Activated T-cell treated with anti-CD3 and anti-CD28 coated beads, Interleukin-2, amount 50 U/mL, for 72 hours (primary cell): ENCODE results near the gene COMTD1. TPM values are rescaled to one million over a fixed set of nuclear protein-coding genes. Genes with fewer than 3 reads are reported as not detected.
"Not testable (repeated sequence)": the region's sequence is repeated elsewhere in the genome, so short reads cannot be mapped to it uniquely, and the experiment has no call there.

Experiments used
- ATAC-seq, 2 donors: fragments of 150-1000 bp; cut with Tn5 transposase; replicated peaks in 1 of 2; 2 replicates each; pipeline ENCODE4 v1.10.0; 2021; ENCODE audit warnings: moderate library complexity in 2 of 2, mild to moderate bottlenecking in 1 of 2
- DNase-seq, 2 donors: peaks; one replicate each; pipeline ENCODE4 v3.0.0; 2021 to 2022; ENCODE audit warnings: mixed read lengths in 1 of 2
- H3K27ac Mint-ChIP-seq: one replicate; pipeline ENCODE4 v1.8.0; 2022; ENCODE audit warnings: mild to moderate bottlenecking, moderate library complexity, mixed read lengths
- H3K27me3 Mint-ChIP-seq: one replicate; pipeline ENCODE4 v1.8.0; 2022; ENCODE audit warnings: low read depth, mixed read lengths
- H3K36me3 Mint-ChIP-seq, 2 donors: one replicate each; pipeline ENCODE4 v1.8.0; 2022; ENCODE audit warnings: mixed read lengths in 2 of 2, mild to moderate bottlenecking in 1 of 2; ENCODE audit not compliant: insufficient read depth in 2 of 2
- H3K4me1 Mint-ChIP-seq: one replicate; pipeline ENCODE4 v1.8.0; 2022; ENCODE audit warnings: low read depth, mixed read lengths
- H3K4me3 Mint-ChIP-seq, 2 donors: one replicate each; pipeline ENCODE4 v1.8.0; 2022; ENCODE audit warnings: mild to moderate bottlenecking in 2 of 2, mixed read lengths in 2 of 2, moderate library complexity in 2 of 2
- H3K9me3 Mint-ChIP-seq, 2 donors: one replicate each; pipeline ENCODE4 v1.8.0; 2022; ENCODE audit warnings: mixed read lengths in 2 of 2
- total RNA-seq, 2 donors: library from RNA; stranded (reverse); gene quantifications; one replicate each; pipeline ENCODE4 v1.2.3, GENCODE V29; 2022

COMTD1 gene
- total RNA-seq, 2 donors from 2014 or later: 26.7 to 31.2 TPM

- Mint-ChIP-seq H3K27me3 (no peaks in the 10 kb centered on the region), H3K4me3 (no peak overlapping the region), H3K9me3 (no peaks in the 10 kb centered on the region), H3K27ac (no peak overlapping the region), H3K36me3 (no peaks in the 10 kb centered on the region), H3K4me1 (peaks cover 13% of the 10 kb centered on the region)
- DNase-seq (no peak), ATAC-seq (no peak)
These were observed 43.8 kb downstream of the COMTD1 start for GRCh38 chr10:75191821-75192568.

GRCh38 chr10:75189266-75190096, 46.3 kb downstream of the COMTD1 start:
- no peaks in the 10 kb centered on the region for H3K9me3 Mint-ChIP-seq
- no peaks in the 10 kb centered on the region for H3K27me3 Mint-ChIP-seq
- no peak for ATAC-seq
- no peak overlapping the region for H3K4me3 Mint-ChIP-seq
- peaks cover 25% of the 10 kb centered on the region for H3K4me1 Mint-ChIP-seq
- no peak overlapping the region for H3K27ac Mint-ChIP-seq
- H3K36me3 Mint-ChIP-seq: no peaks in the 10 kb centered on the region
- no peak for DNase-seq

GRCh38 chr10:75188522-75188921, 47.2 kb downstream of the COMTD1 start:
- DNase-seq, H3K9me3 Mint-ChIP-seq, ATAC-seq, H3K36me3 Mint-ChIP-seq, H3K27me3 Mint-ChIP-seq, H3K27ac Mint-ChIP-seq, H3K4me3 Mint-ChIP-seq: not testable (repeated sequence)
- peaks cover 25% of the 10 kb centered on the region for H3K4me1 Mint-ChIP-seq

GRCh38 chr10:75187961-75188426, 47.8 kb downstream of the COMTD1 start:
- ATAC-seq (peak; percentile 87 to 89), DNase-seq (peak; percentile 64 to 65)
- no peaks in the 10 kb centered on the region for H3K36me3 Mint-ChIP-seq
- peak overlapping the region; percentile 63 for H3K27ac Mint-ChIP-seq
- no peaks in the 10 kb centered on the region for H3K27me3 Mint-ChIP-seq
- H3K4me3 Mint-ChIP-seq: no peak overlapping the region
- H3K9me3 Mint-ChIP-seq: no peaks in the 10 kb centered on the region
- H3K4me1 Mint-ChIP-seq: peaks cover 25% of the 10 kb centered on the region

- H3K4me3 Mint-ChIP-seq: no peak overlapping the region
- no peaks in the 10 kb centered on the region for H3K9me3 Mint-ChIP-seq
- H3K4me1 Mint-ChIP-seq: peaks cover 29% of the 10 kb centered on the region
- no peaks in the 10 kb centered on the region for H3K27me3 Mint-ChIP-seq
- H3K27ac Mint-ChIP-seq: peak overlapping the region; percentile 76
- no peak for DNase-seq
- no peak for ATAC-seq
- H3K36me3 Mint-ChIP-seq: peaks cover 0 to 2% of the 10 kb centered on the region in 2 donors
These were observed 49.4 kb downstream of the COMTD1 start for GRCh38 chr10:75186310-75186709.

Other genes with a start within 250 kb of the COMTD1 start
- 10 to 100 TPM; 24.3 to 28.6 TPM for gene SAMD8, start 124.3 kb downstream of the COMTD1 start, total RNA-seq
- gene VDAC2, start 25.2 kb downstream of the COMTD1 start, total RNA-seq: 100 to 1,000 TPM; 207 to 229 TPM
- gene ZNF503, start 165.8 kb upstream of the COMTD1 start, total RNA-seq: 1 to 10 TPM in 1 of 2 donors, under 1 TPM in 1; 0.50 to 1.3 TPM
- not detected for gene LRMDA, start 195.7 kb upstream of the COMTD1 start, total RNA-seq